ENCODE results near the gene COPG2. TPM values are rescaled to one million over a fixed set of nuclear protein-coding genes. Genes with fewer than 3 reads are reported as not detected.

The COPG2 gene
- total and polyA plus RNA-seq, 2 of the 13 experiments (the other 11 are each of a cell fraction or from before 2014, with no cell fraction given), result 14.1 to 17.7 TPM

- ChIA-PET POLR2A (no interaction called here), CTCF (ENCODE audit: low intra/inter-chr PET ratio, low total read pairs) (no interaction called here)
- no peak for FAIRE-seq
- in situ Hi-C loops (cut with HindIII; ENCODE audit: extremely low pct_ligation_motif_present, low pct_unique_long_range_greater_than_20kb), result no loop called here
- no peak overlapping the region for H3K4me2 ChIP-seq (ENCODE audit: low read depth, low read length)
- H3K27ac ChIP-seq (ENCODE audit: extremely low read length, insufficient read depth, low read length), result no peak overlapping the region
- H3K9me3 ChIP-seq (ENCODE audit: low read length), result peaks cover 4% of the 10 kb centered on the region
- BruUV-seq (replicated peaks), result no TSS peak
- no peak overlapping the region for H3K9ac ChIP-seq (ENCODE audit: insufficient read depth, low read depth, low read length)
- no peaks in the 10 kb centered on the region for H3K27me3 ChIP-seq (ENCODE audit: control insufficient read depth in 1 of 2, insufficient read depth in 2 of 2, low read length in 2 of 2)
- no peak overlapping the region for H2AFZ ChIP-seq (ENCODE audit: low read length)
- H4K20me1 ChIP-seq (ENCODE audit: insufficient read depth, low read length), result no peaks in the 10 kb centered on the region
- no peaks in the 10 kb centered on the region for H3K4me1 ChIP-seq (ENCODE audit: insufficient read depth, low read length)
- H3K79me2 ChIP-seq (ENCODE audit: insufficient read depth, low read length), result no peaks in the 10 kb centered on the region
- ATAC-seq, result no peak
- intact Hi-C loops (cut with micrococcal nuclease; ENCODE audit: unreplicated experiment), result no loop called here
- 92% methylated on average over 9 of the region's 9 CpGs for WGBS (ENCODE audit: low lambda C conversion rate)
- H3K4me3 ChIP-seq (replicated peaks in 1 of 3; ENCODE audit: insufficient read depth in 1 of 3, low read depth in 2 of 3, low read length in 3 of 3), result no peak overlapping the region
- DNase-seq (ENCODE audit: low spot score), result no peak
- H3K36me3 ChIP-seq (replicated peaks in 1 of 2; ENCODE audit: control insufficient read depth in 1 of 2, insufficient read depth in 2 of 2, low read length in 2 of 2), result no peaks in the 10 kb centered on the region
- TF ChIP-seq, protein P1, sequence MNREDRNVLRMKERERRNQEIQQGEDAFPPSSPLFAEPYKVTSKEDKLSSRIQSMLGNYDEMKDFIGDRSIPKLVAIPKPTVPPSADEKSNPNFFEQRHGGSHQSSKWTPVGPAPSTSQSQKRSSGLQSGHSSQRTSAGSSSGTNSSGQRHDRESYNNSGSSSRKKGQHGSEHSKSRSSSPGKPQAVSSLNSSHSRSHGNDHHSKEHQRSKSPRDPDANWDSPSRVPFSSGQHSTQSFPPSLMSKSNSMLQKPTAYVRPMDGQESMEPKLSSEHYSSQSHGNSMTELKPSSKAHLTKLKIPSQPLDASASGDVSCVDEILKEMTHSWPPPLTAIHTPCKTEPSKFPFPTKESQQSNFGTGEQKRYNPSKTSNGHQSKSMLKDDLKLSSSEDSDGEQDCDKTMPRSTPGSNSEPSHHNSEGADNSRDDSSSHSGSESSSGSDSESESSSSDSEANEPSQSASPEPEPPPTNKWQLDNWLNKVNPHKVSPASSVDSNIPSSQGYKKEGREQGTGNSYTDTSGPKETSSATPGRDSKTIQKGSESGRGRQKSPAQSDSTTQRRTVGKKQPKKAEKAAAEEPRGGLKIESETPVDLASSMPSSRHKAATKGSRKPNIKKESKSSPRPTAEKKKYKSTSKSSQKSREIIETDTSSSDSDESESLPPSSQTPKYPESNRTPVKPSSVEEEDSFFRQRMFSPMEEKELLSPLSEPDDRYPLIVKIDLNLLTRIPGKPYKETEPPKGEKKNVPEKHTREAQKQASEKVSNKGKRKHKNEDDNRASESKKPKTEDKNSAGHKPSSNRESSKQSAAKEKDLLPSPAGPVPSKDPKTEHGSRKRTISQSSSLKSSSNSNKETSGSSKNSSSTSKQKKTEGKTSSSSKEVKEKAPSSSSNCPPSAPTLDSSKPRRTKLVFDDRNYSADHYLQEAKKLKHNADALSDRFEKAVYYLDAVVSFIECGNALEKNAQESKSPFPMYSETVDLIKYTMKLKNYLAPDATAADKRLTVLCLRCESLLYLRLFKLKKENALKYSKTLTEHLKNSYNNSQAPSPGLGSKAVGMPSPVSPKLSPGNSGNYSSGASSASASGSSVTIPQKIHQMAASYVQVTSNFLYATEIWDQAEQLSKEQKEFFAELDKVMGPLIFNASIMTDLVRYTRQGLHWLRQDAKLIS (CRISPR knock-in tag; IDR thresholded peaks at IDR 0.05), result no peak
- TF ChIP-seq ATAD3A (CRISPR knock-in tag; IDR thresholded peaks at IDR 0.05) (no peak), NONO (IDR thresholded peaks at IDR 0.05) (no peak), NONO (CRISPR knock-in tag; conservative IDR thresholded peaks at IDR 0.05) (no peak), RCOR2 (CRISPR knock-in tag; IDR thresholded peaks at IDR 0.05) (no peak), ELF4 (CRISPR knock-in tag; IDR thresholded peaks at IDR 0.05; ENCODE audit: borderline replicate concordance) (no peak), RBFOX2 (IDR thresholded peaks at IDR 0.05; ENCODE audit: low read depth, low read length) (no peak), ELF3 (CRISPR knock-in tag; IDR thresholded peaks at IDR 0.05) (no peak), EED (CRISPR knock-in tag; IDR thresholded peaks at IDR 0.05) (no peak), ZSCAN21 (CRISPR knock-in tag; IDR thresholded peaks at IDR 0.05; ENCODE audit: borderline replicate concordance) (no peak)
- TF ChIP-seq, protein P2, sequence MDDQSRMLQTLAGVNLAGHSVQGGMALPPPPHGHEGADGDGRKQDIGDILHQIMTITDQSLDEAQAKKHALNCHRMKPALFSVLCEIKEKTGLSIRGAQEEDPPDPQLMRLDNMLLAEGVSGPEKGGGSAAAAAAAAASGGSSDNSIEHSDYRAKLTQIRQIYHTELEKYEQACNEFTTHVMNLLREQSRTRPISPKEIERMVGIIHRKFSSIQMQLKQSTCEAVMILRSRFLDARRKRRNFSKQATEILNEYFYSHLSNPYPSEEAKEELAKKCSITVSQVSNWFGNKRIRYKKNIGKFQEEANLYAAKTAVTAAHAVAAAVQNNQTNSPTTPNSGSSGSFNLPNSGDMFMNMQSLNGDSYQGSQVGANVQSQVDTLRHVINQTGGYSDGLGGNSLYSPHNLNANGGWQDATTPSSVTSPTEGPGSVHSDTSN (CRISPR knock-in tag; IDR thresholded peaks at IDR 0.05; ENCODE audit: borderline replicate concordance), result no peak
- TF ChIP-seq, protein P3, sequence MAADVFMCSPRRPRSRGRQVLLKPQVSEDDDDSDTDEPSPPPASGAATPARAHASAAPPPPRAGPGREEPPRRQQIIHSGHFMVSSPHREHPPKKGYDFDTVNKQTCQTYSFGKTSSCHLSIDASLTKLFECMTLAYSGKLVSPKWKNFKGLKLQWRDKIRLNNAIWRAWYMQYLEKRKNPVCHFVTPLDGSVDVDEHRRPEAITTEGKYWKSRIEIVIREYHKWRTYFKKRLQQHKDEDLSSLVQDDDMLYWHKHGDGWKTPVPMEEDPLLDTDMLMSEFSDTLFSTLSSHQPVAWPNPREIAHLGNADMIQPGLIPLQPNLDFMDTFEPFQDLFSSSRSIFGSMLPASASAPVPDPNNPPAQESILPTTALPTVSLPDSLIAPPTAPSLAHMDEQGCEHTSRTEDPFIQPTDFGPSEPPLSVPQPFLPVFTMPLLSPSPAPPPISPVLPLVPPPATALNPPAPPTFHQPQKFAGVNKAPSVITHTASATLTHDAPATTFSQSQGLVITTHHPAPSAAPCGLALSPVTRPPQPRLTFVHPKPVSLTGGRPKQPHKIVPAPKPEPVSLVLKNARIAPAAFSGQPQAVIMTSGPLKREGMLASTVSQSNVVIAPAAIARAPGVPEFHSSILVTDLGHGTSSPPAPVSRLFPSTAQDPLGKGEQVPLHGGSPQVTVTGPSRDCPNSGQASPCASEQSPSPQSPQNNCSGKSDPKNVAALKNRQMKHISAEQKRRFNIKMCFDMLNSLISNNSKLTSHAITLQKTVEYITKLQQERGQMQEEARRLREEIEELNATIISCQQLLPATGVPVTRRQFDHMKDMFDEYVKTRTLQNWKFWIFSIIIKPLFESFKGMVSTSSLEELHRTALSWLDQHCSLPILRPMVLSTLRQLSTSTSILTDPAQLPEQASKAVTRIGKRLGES (CRISPR knock-in tag; IDR thresholded peaks at IDR 0.05; ENCODE audit: borderline replicate concordance), result no peak
- TF ChIP-seq, protein P4, sequence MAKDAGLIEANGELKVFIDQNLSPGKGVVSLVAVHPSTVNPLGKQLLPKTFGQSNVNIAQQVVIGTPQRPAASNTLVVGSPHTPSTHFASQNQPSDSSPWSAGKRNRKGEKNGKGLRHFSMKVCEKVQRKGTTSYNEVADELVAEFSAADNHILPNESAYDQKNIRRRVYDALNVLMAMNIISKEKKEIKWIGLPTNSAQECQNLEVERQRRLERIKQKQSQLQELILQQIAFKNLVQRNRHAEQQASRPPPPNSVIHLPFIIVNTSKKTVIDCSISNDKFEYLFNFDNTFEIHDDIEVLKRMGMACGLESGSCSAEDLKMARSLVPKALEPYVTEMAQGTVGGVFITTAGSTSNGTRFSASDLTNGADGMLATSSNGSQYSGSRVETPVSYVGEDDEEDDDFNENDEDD (CRISPR knock-in tag; IDR thresholded peaks at IDR 0.05; ENCODE audit: borderline replicate concordance), result no peak
These were observed 102.2 kb downstream of the COPG2 start for GRCh38 chr7:130566168-130566897.
